ENCODE results near the gene VPS33B. TPM values are rescaled to one million over a fixed set of nuclear protein-coding genes. Genes with fewer than 3 reads are reported as not detected.

The VPS33B gene
- total RNA-seq, 1 experiment from 2014 or later: 16.3 TPM

DNA sequence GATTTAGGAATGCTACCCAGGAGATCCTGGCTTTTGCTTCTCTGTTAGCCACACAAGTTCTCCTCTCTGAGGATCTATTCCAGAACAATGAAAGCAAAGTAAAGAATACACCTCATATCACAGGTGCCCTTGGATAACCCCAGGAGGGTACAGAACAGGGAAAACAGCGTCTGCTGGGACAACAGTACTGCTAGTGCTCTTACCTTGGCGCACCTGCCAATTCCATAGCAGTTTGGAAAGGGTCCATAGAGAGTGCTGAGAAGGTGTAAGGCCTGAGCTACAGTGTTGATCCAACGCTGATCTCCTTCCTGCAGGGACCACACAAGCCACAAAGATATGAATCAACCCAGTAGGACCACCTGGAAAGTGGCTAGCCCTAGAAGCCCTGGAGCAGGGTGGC lies 15.1 kb downstream of the VPS33B start:
- H3K4me1 ChIP-seq (ENCODE audit: insufficient read depth, low read length): no peaks in the 10 kb centered on the region
- no peak for DNase-seq
- H3K27ac ChIP-seq (ENCODE audit: insufficient read length, low read depth, low read length): no peak overlapping the region
- no peak overlapping the region for H2BK5ac ChIP-seq (ENCODE audit: insufficient read length, low read length)
- H3K36me3 Mint-ChIP-seq (ENCODE audit: insufficient read depth in 1 of 3, low read depth in 3 of 3): peaks cover 12 to 64% (median 36%) of the 10 kb centered on the region in 3 experiments; a peak in 6 of 7 replicates
- H3K9ac ChIP-seq (ENCODE audit: extremely low read depth, insufficient read length, low read length): no peak overlapping the region
- H3K14ac ChIP-seq (ENCODE audit: insufficient read depth, low read length): no peak overlapping the region
- peaks cover 2% of the 10 kb centered on the region for H4K20me1 ChIP-seq (ENCODE audit: control insufficient read depth, insufficient read depth, insufficient read length)
- H3K79me2 ChIP-seq (ENCODE audit: insufficient read depth, low read length): no peaks in the 10 kb centered on the region
- no CpG with 5 or more reads among the region's 3 CpGs for WGBS (ENCODE audit: extremely low coverage, insufficient read length, low lambda C conversion rate)
- no peak overlapping the region for H3K23ac ChIP-seq (ENCODE audit: insufficient read length, low read depth, low read length)
- no peak overlapping the region for H2AK5ac ChIP-seq (ENCODE audit: insufficient read length, low read length)
- no peaks in the 10 kb centered on the region for H3K79me1 ChIP-seq (ENCODE audit: insufficient read depth, low read depth, low read length, poor library complexity, severe bottlenecking)
- H3T11ph ChIP-seq (ENCODE audit: low read length): no peak overlapping the region
- no peaks in the 10 kb centered on the region for H3K27me3 Mint-ChIP-seq (ENCODE audit: low read depth)
- no peaks in the 10 kb centered on the region for H3K23me2 ChIP-seq (ENCODE audit: insufficient read length, low read depth, low read length, poor library complexity, severe bottlenecking)
- no peak overlapping the region for H4K5ac ChIP-seq (ENCODE audit: insufficient read length, low read depth, low read length)
- H2BK15ac ChIP-seq (ENCODE audit: low read depth, low read length): no peak overlapping the region
- TF ChIP-seq, protein P1, sequence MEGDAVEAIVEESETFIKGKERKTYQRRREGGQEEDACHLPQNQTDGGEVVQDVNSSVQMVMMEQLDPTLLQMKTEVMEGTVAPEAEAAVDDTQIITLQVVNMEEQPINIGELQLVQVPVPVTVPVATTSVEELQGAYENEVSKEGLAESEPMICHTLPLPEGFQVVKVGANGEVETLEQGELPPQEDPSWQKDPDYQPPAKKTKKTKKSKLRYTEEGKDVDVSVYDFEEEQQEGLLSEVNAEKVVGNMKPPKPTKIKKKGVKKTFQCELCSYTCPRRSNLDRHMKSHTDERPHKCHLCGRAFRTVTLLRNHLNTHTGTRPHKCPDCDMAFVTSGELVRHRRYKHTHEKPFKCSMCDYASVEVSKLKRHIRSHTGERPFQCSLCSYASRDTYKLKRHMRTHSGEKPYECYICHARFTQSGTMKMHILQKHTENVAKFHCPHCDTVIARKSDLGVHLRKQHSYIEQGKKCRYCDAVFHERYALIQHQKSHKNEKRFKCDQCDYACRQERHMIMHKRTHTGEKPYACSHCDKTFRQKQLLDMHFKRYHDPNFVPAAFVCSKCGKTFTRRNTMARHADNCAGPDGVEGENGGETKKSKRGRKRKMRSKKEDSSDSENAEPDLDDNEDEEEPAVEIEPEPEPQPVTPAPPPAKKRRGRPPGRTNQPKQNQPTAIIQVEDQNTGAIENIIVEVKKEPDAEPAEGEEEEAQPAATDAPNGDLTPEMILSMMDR (conservative IDR thresholded peaks at IDR 0.05): no peak
- H3K4me1 Mint-ChIP-seq: no peaks in the 10 kb centered on the region
- H2BK12ac ChIP-seq (ENCODE audit: insufficient read length, low read depth, low read length): no peak overlapping the region
- no peaks in the 10 kb centered on the region for H3K9me3 ChIP-seq (ENCODE audit: control insufficient read depth, low read depth, low read length)
- H3K56ac ChIP-seq (ENCODE audit: insufficient read length, low read depth, low read length): no peak overlapping the region
- no peak overlapping the region for H3K18ac ChIP-seq (ENCODE audit: insufficient read length, low read depth, low read length)
- H2AFZ ChIP-seq (ENCODE audit: low read length): no peak overlapping the region
- no peak overlapping the region for H3K4ac ChIP-seq (ENCODE audit: low read depth, low read length)
- H3K9me3 Mint-ChIP-seq: no peaks in the 10 kb centered on the region
- H3K27ac Mint-ChIP-seq: no peak overlapping the region
- H4K8ac ChIP-seq (replicated peaks; ENCODE audit: insufficient read length, low read depth, low read length): no peak overlapping the region
- no peaks in the 10 kb centered on the region for H3K27me3 ChIP-seq (ENCODE audit: insufficient read depth, low read length)
- no peak overlapping the region for H3K4me2 ChIP-seq (ENCODE audit: insufficient read depth, insufficient read length, low read length)
- no peak overlapping the region for H4K91ac ChIP-seq (ENCODE audit: insufficient read length, low read depth, low read length)
- H2BK120ac ChIP-seq (ENCODE audit: low read depth, low read length, poor library complexity, severe bottlenecking): no peak overlapping the region
- H2BK20ac ChIP-seq (ENCODE audit: low read depth, low read length, poor library complexity, severe bottlenecking): no peak overlapping the region
- no peak overlapping the region for H3K4me3 Mint-ChIP-seq

All from H9 (cell line).